GM13977 (cell line): ENCODE measurements around the gene RAPGEFL1.

Source experiments
- DNase-seq: peaks from one replicate; pipeline ENCODE4 v3.0.0; 2012; ENCODE audit warnings: low spot score
- CTCF ChIP-seq: IDR thresholded peaks from 2 replicates; pipeline ENCODE4 v1.5.1; 2012; ENCODE audit warnings: mild to moderate bottlenecking, control low read depth; ENCODE audit not compliant: insufficient read depth; ENCODE audit errors: extremely low read depth, missing control alignments
- in situ Hi-C: fragments of 300-500 bp; cut with MboI; formaldehyde crosslinking; loops from one replicate; pipeline ENCODE4 v1.12.0; 2022; ENCODE audit warnings: low sequenced_read_pairs, low pct_unique_long_range_greater_than_20kb, mixed read lengths, inconsistent platforms; ENCODE audit not compliant: unreplicated experiment

Gene RAPGEFL1

GRCh38 chr17:40244255-40244654 lies 67.0 kb downstream of the RAPGEFL1 start:
- in situ Hi-C loops, result no loop called here
- no peak for TF ChIP-seq CTCF
- no peak for DNase-seq
